ENCODE results near the gene FCMR. TPM values are rescaled to one million over a fixed set of nuclear protein-coding genes. Genes with fewer than 3 reads are reported as not detected.

The FCMR gene
- total and polyA plus RNA-seq, 4 donors: 0.28 to 4.0 (median 2.3) TPM

DNA sequence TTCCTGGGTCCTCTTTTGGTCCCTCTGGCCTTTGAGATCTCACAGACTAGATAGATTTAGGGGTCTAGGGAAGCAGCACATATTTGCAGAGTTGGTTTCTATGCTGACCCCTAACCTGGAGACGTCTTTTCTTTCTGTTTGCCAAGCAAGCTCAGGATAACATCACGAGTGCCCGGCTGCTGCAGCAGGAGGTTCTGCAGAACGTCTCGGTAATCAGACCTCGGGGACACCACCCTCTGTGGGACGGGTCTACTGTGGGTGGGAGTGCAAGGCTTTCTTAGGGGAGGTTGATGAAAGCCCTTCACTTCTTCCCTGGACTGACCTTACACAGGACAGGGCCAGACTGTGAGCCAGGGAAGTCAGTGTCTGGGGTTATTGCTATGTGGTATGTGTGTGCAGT lies 21.6 kb downstream of the FCMR start:
- Histone ChIP-seq H3K27me3 (ENCODE audit: control insufficient read depth in 1 of 2, insufficient read depth in 2 of 2, low read length in 1 of 2) (no peaks in the 10 kb centered on the region), H3K36me3 (ENCODE audit: control insufficient read depth in 1 of 2, insufficient read depth in 2 of 2, low read length in 1 of 2) (no peaks in the 10 kb centered on the region), H3K9me3 (ENCODE audit: control insufficient read depth, low read length) (peaks cover 3% of the 10 kb centered on the region), H3K27ac (ENCODE audit: low read depth in 1 of 2, low read length in 2 of 2) (no peak overlapping the region), H3K4me1 (ENCODE audit: control insufficient read depth in 1 of 2, insufficient read depth in 2 of 2, low read length in 2 of 2) (no peaks in the 10 kb centered on the region), H3K4me3 (ENCODE audit: low read length in 2 of 2) (no peak overlapping the region)
- intact Hi-C loops (cut with DNase I): loop anchor here in 1 of 2 donors (10.0 kb wide), 1 partner anchor 165 kb away; no protein-coding TSS in a partner anchor
- no peak for DNase-seq
- WGBS, 2 donors: 72 to 76% methylated on average over 7 of the region's 7 CpGs
- ATAC-seq (ENCODE audit: low FRiP score): no peak

DNA sequence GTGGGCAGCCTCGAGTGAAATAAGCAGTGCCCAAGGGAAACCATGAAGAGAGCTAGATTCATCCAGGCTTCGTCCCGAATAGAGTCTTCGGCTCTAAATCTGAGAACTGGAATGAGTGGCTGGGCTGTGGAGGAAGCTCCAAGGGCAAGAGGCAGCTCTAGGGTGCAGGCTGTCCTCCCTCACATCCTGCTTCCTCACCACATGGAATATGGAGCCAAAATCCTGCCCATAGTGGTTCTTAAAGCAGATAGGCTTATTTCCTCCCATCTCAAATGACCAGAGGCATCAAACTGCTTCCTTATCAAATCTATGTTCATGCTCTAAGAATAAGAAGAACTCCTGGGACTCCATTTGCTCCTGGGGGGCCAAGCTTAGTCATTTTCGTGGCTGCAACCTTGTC lies 22.0 kb downstream of the FCMR start:
- H3K27ac ChIP-seq (ENCODE audit: low read depth in 1 of 2, low read length in 2 of 2): no peak overlapping the region
- 56 to 79% methylated on average over 5 of the region's 5 CpGs for WGBS, 2 donors
- DNase-seq (no peak), ATAC-seq (ENCODE audit: low FRiP score) (no peak)
- peaks cover 3% of the 10 kb centered on the region for H3K9me3 ChIP-seq (ENCODE audit: control insufficient read depth, low read length)
- no peak overlapping the region for H3K4me3 ChIP-seq (ENCODE audit: low read length in 2 of 2)
- H3K27me3 ChIP-seq (ENCODE audit: control insufficient read depth in 1 of 2, insufficient read depth in 2 of 2, low read length in 1 of 2): no peaks in the 10 kb centered on the region
- no peaks in the 10 kb centered on the region for H3K4me1 ChIP-seq (ENCODE audit: control insufficient read depth in 1 of 2, insufficient read depth in 2 of 2, low read length in 2 of 2)
- H3K36me3 ChIP-seq (ENCODE audit: control insufficient read depth in 1 of 2, insufficient read depth in 2 of 2, low read length in 1 of 2): no peaks in the 10 kb centered on the region
- intact Hi-C loops (cut with DNase I): loop anchor here in 1 of 2 donors (10.0 kb wide), 1 partner anchor 165 kb away; no protein-coding TSS in a partner anchor

DNA sequence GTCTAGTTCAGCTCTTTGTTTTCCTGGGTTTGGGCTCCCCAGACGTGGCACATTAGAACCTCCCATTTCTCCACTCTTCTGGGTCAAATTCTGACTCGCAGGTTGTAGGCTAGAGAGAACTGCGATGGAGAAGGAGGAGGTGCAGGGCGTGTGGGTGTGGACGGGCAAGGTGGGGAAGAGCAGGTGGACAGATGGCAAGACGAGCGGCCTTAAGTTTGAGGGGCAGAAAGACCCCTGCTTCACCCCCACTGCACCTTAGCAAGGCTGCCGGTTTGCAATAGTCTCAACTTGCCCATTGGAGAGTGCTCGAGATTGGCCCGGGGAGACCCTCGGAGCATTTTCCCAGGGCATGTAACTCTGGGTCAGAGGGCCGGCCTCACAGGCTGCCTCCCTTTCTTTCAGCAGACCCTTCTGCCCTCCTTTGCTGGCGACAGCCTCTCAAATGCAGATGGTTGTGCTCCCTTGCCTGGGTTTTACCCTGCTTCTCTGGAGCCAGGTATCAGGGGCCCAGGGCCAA lies 22.8 kb downstream of the FCMR start:
- no peaks in the 10 kb centered on the region for H3K27me3 ChIP-seq (ENCODE audit: control insufficient read depth in 1 of 2, insufficient read depth in 2 of 2, low read length in 1 of 2)
- 81 to 87% methylated on average over 13 of the region's 13 CpGs for WGBS, 2 donors

DNA sequence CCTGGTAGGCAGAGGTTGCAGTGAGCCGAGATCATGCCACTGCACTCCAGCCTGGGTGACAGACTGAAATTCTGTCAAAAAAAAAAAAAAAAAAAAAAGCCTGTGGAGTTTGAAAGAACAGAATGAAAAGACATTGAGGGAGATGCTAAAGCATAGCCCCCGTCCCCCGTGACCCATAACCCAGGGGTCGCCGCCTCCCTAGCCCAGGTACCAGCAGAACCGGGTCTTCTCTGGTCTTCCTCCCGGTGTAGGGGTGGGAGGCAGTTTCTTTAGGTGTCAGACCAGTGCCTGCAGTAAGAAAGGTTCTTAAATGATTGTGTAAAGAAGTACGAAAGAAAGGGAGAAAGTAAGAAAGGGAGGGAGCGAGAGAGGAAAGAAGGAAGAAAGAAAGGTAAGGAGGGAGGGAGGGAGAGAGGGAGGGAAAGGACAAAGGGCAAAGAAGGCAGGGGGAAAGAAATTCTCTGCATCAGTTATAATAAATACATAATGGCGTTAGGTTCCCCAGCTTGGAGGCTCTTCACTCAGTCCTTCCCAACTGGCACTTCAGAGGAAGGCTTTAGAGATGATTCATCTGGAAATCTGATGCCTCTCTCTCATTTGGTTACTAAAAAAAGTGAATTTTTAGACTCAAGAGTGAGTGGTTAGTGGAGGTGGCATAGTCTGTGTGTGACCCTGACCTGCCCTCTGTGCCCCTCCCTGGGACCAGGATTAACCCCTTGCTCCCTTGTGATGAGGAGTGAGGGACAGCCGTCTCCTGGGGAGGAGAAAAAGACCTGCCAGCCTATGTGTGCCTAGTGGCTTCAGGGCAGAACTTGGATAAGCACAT lies 23.4 kb downstream of the FCMR start:
- intact Hi-C loops (cut with DNase I): no loop called here
- WGBS, 2 donors: 65 to 70% methylated on average over 11 of the region's 11 CpGs
- H3K36me3 ChIP-seq (ENCODE audit: control insufficient read depth in 1 of 2, insufficient read depth in 2 of 2, low read length in 1 of 2): no peaks in the 10 kb centered on the region
- H3K27ac ChIP-seq (ENCODE audit: low read depth in 1 of 2, low read length in 2 of 2): no peak overlapping the region
- H3K4me3 ChIP-seq (ENCODE audit: low read length in 2 of 2): no peak overlapping the region
- no peaks in the 10 kb centered on the region for H3K4me1 ChIP-seq (ENCODE audit: control insufficient read depth in 1 of 2, insufficient read depth in 2 of 2, low read length in 2 of 2)
- ATAC-seq (ENCODE audit: low FRiP score) (no peak), DNase-seq (no peak)
- peaks cover 1% of the 10 kb centered on the region for H3K9me3 ChIP-seq (ENCODE audit: control insufficient read depth, low read length)
- no peaks in the 10 kb centered on the region for H3K27me3 ChIP-seq (ENCODE audit: control insufficient read depth in 1 of 2, insufficient read depth in 2 of 2, low read length in 1 of 2)

More for the DNA sequence above, 22.8 kb downstream of the FCMR start:
- peaks cover 1% of the 10 kb centered on the region for H3K9me3 ChIP-seq (ENCODE audit: control insufficient read depth, low read length)
- no peaks in the 10 kb centered on the region for H3K4me1 ChIP-seq (ENCODE audit: control insufficient read depth in 1 of 2, insufficient read depth in 2 of 2, low read length in 2 of 2)
- ATAC-seq (ENCODE audit: low FRiP score) (no peak), DNase-seq (no peak)
- no peak overlapping the region for H3K27ac ChIP-seq (ENCODE audit: low read depth in 1 of 2, low read length in 2 of 2)
- no peaks in the 10 kb centered on the region for H3K36me3 ChIP-seq (ENCODE audit: control insufficient read depth in 1 of 2, insufficient read depth in 2 of 2, low read length in 1 of 2)
- intact Hi-C loops (cut with DNase I): no loop called here
- H3K4me3 ChIP-seq (ENCODE audit: low read length in 2 of 2): no peak overlapping the region

DNA sequence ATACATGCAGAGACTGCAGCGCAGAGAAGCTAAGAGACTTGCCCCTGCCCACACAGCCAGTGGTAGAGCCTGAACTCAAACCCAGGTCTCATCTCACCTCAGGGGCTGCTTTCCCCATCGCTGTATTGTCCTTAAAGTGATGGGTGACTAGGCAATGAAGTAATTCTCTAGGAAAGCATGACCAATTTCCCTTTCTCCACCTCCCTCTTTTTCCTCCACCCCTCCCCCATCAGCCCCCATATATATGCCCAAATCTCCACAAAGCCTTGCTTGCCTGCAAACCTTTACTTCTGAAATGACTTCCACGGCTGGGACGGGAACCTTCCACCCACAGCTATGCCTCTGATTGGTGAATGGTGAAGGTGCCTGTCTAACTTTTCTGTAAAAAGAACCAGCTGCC lies 24.6 kb downstream of the FCMR start, which contains the start of gene IL24:
Gene IL24, plus strand, starts transcription at position 269 of the 400 bp plus-strand sequence. CDS start 390 bp downstream, outside the sequence.
- H3K9me3 ChIP-seq (ENCODE audit: control insufficient read depth, low read length): no peaks in the 10 kb centered on the region
- ATAC-seq (ENCODE audit: low FRiP score): no peak

DNA sequence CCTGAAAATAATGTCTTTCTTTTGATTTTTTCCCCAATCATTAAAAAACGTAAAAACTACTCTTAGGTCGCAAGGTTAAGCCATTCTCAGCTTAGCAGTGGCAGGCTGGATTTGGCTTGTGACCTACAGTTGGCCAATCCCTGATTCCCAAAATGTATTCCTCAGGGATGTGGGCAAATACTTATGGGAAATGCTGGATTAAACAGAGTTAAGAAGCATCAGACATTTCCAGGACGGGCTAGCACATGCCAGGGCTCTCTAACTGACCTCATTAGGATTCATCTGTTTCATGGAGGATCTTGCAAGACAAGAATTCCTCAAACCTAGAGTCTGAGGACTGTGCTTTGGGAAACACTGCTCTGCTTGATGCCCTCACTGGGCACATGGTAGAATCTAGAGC lies 25.5 kb downstream of the FCMR start:
- no peaks in the 10 kb centered on the region for H3K36me3 ChIP-seq (ENCODE audit: control insufficient read depth in 1 of 2, insufficient read depth in 2 of 2, low read length in 1 of 2)
- DNase-seq (no peak), ATAC-seq (ENCODE audit: low FRiP score) (no peak)
- WGBS, 2 donors: 71 to 75% methylated on average over 3 of the region's 3 CpGs
- H3K4me1 ChIP-seq (ENCODE audit: control insufficient read depth in 1 of 2, insufficient read depth in 2 of 2, low read length in 2 of 2): no peaks in the 10 kb centered on the region
- H3K27ac ChIP-seq (ENCODE audit: low read depth in 1 of 2, low read length in 2 of 2): no peak overlapping the region
- intact Hi-C loops (cut with DNase I): no loop called here
- H3K27me3 ChIP-seq (ENCODE audit: control insufficient read depth in 1 of 2, insufficient read depth in 2 of 2, low read length in 1 of 2): no peaks in the 10 kb centered on the region
- no peak overlapping the region for H3K4me3 ChIP-seq (ENCODE audit: low read length in 2 of 2)
- no peaks in the 10 kb centered on the region for H3K9me3 ChIP-seq (ENCODE audit: control insufficient read depth, low read length)

More for the DNA sequence above, 24.6 kb downstream of the FCMR start, which contains the start of gene IL24:
- no peaks in the 10 kb centered on the region for H3K27me3 ChIP-seq (ENCODE audit: control insufficient read depth in 1 of 2, insufficient read depth in 2 of 2, low read length in 1 of 2)
- H3K36me3 ChIP-seq (ENCODE audit: control insufficient read depth in 1 of 2, insufficient read depth in 2 of 2, low read length in 1 of 2): no peaks in the 10 kb centered on the region
- no peaks in the 10 kb centered on the region for H3K4me1 ChIP-seq (ENCODE audit: control insufficient read depth in 1 of 2, insufficient read depth in 2 of 2, low read length in 2 of 2)
- intact Hi-C loops (cut with DNase I): no loop called here
- 65 to 67% methylated on average over 4 of the region's 4 CpGs for WGBS, 2 donors
- DNase-seq: no peak
- no peak within 1 kb of the TSS for H3K4me3 ChIP-seq (ENCODE audit: low read length in 2 of 2)
- no peak within 1 kb of the TSS for H3K27ac ChIP-seq (ENCODE audit: low read depth in 1 of 2, low read length in 2 of 2)

DNA sequence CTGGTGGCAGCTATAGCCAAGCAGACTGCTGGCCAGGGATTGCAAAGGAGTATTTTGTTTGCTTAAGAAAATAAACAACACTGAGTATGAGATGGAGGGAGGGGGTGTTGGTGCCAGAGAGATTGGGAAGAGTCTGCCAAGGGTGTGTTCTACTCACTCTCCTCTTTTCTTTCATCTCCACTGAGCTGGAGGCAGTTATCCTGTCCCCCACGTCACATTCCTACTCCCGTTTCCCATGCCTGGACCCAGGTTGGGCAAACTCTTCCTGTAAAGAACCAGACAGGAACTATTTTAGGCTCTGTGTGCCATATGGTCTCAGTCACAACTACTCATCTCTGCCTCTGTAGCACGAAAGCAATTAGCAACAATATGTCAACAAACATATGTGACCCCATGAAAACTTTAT lies 25.9 kb downstream of the FCMR start:
- Histone ChIP-seq H3K27ac (ENCODE audit: low read depth in 1 of 2, low read length in 2 of 2) (no peak overlapping the region), H3K4me3 (ENCODE audit: low read length in 2 of 2) (no peak overlapping the region), H3K9me3 (ENCODE audit: control insufficient read depth, low read length) (no peaks in the 10 kb centered on the region), H3K36me3 (ENCODE audit: control insufficient read depth in 1 of 2, insufficient read depth in 2 of 2, low read length in 1 of 2) (no peaks in the 10 kb centered on the region), H3K4me1 (ENCODE audit: control insufficient read depth in 1 of 2, insufficient read depth in 2 of 2, low read length in 2 of 2) (no peaks in the 10 kb centered on the region), H3K27me3 (ENCODE audit: control insufficient read depth in 1 of 2, insufficient read depth in 2 of 2, low read length in 1 of 2) (no peaks in the 10 kb centered on the region)
- DNase-seq (no peak), ATAC-seq (ENCODE audit: low FRiP score) (no peak)
- 36 to 45% methylated on average over 3 of the region's 3 CpGs for WGBS, 2 donors
- intact Hi-C loops (cut with DNase I): no loop called here

DNA sequence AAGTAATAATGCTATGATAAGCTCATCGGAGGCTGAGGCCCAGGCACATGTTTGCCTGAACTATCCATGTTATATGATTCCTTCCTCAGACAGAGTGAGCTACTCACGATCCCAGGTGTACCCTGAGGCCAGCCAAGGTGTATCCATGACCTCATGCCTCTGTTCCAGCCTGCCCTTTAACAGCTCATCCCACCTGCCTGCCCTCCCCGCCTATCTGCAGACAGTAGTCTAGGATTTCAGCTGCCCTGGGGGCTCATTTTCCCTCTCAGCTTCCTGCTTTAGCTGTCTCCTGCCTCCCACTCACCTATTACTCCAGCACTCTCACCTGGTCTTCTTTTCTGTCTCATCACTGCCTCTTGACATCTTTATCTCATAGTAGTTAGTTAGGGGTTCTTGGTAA lies 26.4 kb downstream of the FCMR start:
- Histone ChIP-seq H3K36me3 (ENCODE audit: control insufficient read depth in 1 of 2, insufficient read depth in 2 of 2, low read length in 1 of 2) (no peaks in the 10 kb centered on the region), H3K27me3 (ENCODE audit: control insufficient read depth in 1 of 2, insufficient read depth in 2 of 2, low read length in 1 of 2) (no peaks in the 10 kb centered on the region), H3K27ac (ENCODE audit: low read depth in 1 of 2, low read length in 2 of 2) (no peak overlapping the region), H3K9me3 (ENCODE audit: control insufficient read depth, low read length) (no peaks in the 10 kb centered on the region), H3K4me3 (ENCODE audit: low read length in 2 of 2) (no peak overlapping the region), H3K4me1 (ENCODE audit: control insufficient read depth in 1 of 2, insufficient read depth in 2 of 2, low read length in 2 of 2) (no peaks in the 10 kb centered on the region)
- WGBS, 2 donors: 81% methylated on average over 3 of the region's 3 CpGs
- ATAC-seq (ENCODE audit: low FRiP score) (no peak), DNase-seq (no peak)
- intact Hi-C loops (cut with DNase I): no loop called here

DNA sequence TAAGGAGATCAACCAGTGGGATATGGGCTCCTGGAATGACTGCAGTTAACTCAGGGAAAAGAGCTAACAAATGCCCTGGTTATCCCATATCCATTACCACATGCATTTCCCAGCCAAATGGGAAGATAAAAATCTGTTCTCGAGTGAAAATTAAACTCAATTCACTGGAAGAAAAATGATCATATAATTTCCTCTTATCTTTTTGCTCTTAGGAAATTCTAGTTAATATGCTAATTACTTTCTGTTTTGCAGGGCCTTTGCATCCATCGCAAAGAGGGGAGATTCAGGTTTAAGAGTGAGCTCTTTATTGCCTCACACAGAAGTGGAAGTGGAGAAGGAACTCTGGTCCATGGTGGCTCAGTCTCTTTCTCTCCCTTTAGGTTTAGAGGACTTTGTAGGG lies 28.4 kb downstream of the FCMR start:
- H3K4me1 ChIP-seq (ENCODE audit: control insufficient read depth in 1 of 2, insufficient read depth in 2 of 2, low read length in 2 of 2): no peaks in the 10 kb centered on the region
- DNase-seq: no peak
- H3K27ac ChIP-seq (ENCODE audit: low read depth in 1 of 2, low read length in 2 of 2): no peak overlapping the region
- no peaks in the 10 kb centered on the region for H3K36me3 ChIP-seq (ENCODE audit: control insufficient read depth in 1 of 2, insufficient read depth in 2 of 2, low read length in 1 of 2)
- H3K4me3 ChIP-seq (ENCODE audit: low read length in 2 of 2): no peak overlapping the region
- intact Hi-C loops (cut with DNase I): no loop called here
- H3K9me3 ChIP-seq (ENCODE audit: control insufficient read depth, low read length): no peaks in the 10 kb centered on the region
- no peaks in the 10 kb centered on the region for H3K27me3 ChIP-seq (ENCODE audit: control insufficient read depth in 1 of 2, insufficient read depth in 2 of 2, low read length in 1 of 2)
- no peak for ATAC-seq (ENCODE audit: low FRiP score)
- WGBS, 2 donors: 72 to 73% methylated on average over 2 of the region's 2 CpGs

All from aorta (tissue), 5 donors.